Measurements from ENCODE around the gene CX3CL1. TPM values are rescaled to one million over a fixed set of nuclear protein-coding genes. Genes with fewer than 3 reads are reported as not detected.

The CX3CL1 gene
- total RNA-seq, 2 experiments from 2014 or later = not detected

GRCh38 chr16:57407521-57408353, 35.4 kb downstream of the CX3CL1 start:
- POLR2A ChIA-PET = no interaction called here
- H3K9me2 ChIP-seq (ENCODE audit: insufficient read depth, low read length) = no peaks in the 10 kb centered on the region
- no peak overlapping the region for H3K4me3 ChIP-seq (ENCODE audit: low read depth, low read length, poor library complexity, severe bottlenecking)
- H3K4me2 ChIP-seq (ENCODE audit: low read length) = no peak overlapping the region
- no peaks in the 10 kb centered on the region for H3K79me2 ChIP-seq (ENCODE audit: insufficient read depth, low read depth, low read length)
- H3K4me1 ChIP-seq (ENCODE audit: insufficient read depth, low read length, poor library complexity, severe bottlenecking) = peaks cover 5% of the 10 kb centered on the region
- CTCF ChIA-PET (ENCODE audit: unreplicated experiment) = no interaction called here
- H2AFZ ChIP-seq (ENCODE audit: low read length) = no peak overlapping the region
- intact Hi-C loops (cut with micrococcal nuclease; ENCODE audit: unreplicated experiment) = no loop called here
- no peaks in the 10 kb centered on the region for H3K36me3 ChIP-seq (ENCODE audit: insufficient read depth, low read length)
- DNase-seq (ENCODE audit: low spot score) = no peak
- no peaks in the 10 kb centered on the region for H3K9me3 ChIP-seq (ENCODE audit: low read length)
- no peaks in the 10 kb centered on the region for H4K20me1 ChIP-seq (ENCODE audit: insufficient read depth, low read length)
- TF ChIP-seq EZH2phosphoT487 (IDR thresholded peaks at IDR 0.05; ENCODE audit: borderline replicate concordance, low read depth, low read length) = no peak
- TF ChIP-seq, protein P1, sequence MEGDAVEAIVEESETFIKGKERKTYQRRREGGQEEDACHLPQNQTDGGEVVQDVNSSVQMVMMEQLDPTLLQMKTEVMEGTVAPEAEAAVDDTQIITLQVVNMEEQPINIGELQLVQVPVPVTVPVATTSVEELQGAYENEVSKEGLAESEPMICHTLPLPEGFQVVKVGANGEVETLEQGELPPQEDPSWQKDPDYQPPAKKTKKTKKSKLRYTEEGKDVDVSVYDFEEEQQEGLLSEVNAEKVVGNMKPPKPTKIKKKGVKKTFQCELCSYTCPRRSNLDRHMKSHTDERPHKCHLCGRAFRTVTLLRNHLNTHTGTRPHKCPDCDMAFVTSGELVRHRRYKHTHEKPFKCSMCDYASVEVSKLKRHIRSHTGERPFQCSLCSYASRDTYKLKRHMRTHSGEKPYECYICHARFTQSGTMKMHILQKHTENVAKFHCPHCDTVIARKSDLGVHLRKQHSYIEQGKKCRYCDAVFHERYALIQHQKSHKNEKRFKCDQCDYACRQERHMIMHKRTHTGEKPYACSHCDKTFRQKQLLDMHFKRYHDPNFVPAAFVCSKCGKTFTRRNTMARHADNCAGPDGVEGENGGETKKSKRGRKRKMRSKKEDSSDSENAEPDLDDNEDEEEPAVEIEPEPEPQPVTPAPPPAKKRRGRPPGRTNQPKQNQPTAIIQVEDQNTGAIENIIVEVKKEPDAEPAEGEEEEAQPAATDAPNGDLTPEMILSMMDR (conservative IDR thresholded peaks at IDR 0.05; ENCODE audit: low read length) = no peak
- BruUV-seq (replicated peaks) = no TSS peak
- no peak overlapping the region for H3K27ac ChIP-seq (ENCODE audit: low read depth, low read length, poor library complexity, severe bottlenecking)

- Histone ChIP-seq H3K4me3 (ENCODE audit: low read depth, low read length, poor library complexity, severe bottlenecking) (no peak overlapping the region), H3K4me1 (ENCODE audit: insufficient read depth, low read length, poor library complexity, severe bottlenecking) (peaks cover 18% of the 10 kb centered on the region), H3K27ac (ENCODE audit: low read depth, low read length, poor library complexity, severe bottlenecking) (no peak overlapping the region), H3K36me3 (ENCODE audit: insufficient read depth, low read length) (no peaks in the 10 kb centered on the region), H4K20me1 (ENCODE audit: insufficient read depth, low read length) (no peaks in the 10 kb centered on the region), H3K79me2 (ENCODE audit: insufficient read depth, low read depth, low read length) (no peaks in the 10 kb centered on the region), H2AFZ (ENCODE audit: low read length) (no peak overlapping the region), H3K9me2 (ENCODE audit: insufficient read depth, low read length) (no peaks in the 10 kb centered on the region), H3K9me3 (ENCODE audit: low read length) (no peaks in the 10 kb centered on the region), H3K4me2 (ENCODE audit: low read length) (no peak overlapping the region)
- CTCF ChIA-PET (ENCODE audit: unreplicated experiment) = no interaction called here
- no peak for TF ChIP-seq EZH2phosphoT487 (IDR thresholded peaks at IDR 0.05; ENCODE audit: borderline replicate concordance, low read depth, low read length)
- no TSS peak for BruUV-seq (replicated peaks)
- no peak for DNase-seq (ENCODE audit: low spot score)
- POLR2A ChIA-PET = interaction anchor here (0.6 kb wide), 2 partner anchors 56 to 103 kb away, joined by 5 read pairs; no protein-coding TSS in a partner anchor
- intact Hi-C loops (cut with micrococcal nuclease; ENCODE audit: unreplicated experiment) = no loop called here
Observed at GRCh38 chr16:57409065-57409464, 36.8 kb downstream of the CX3CL1 start.

- no TSS peak for BruUV-seq (replicated peaks)
- ChIA-PET CTCF (ENCODE audit: unreplicated experiment) (no interaction called here), POLR2A (interaction anchor here (0.6 kb wide), 1 partner anchor 35 kb away, joined by 3 read pairs; no protein-coding TSS in a partner anchor)
- H4K20me1 ChIP-seq (ENCODE audit: insufficient read depth, low read length) = no peaks in the 10 kb centered on the region
- H3K36me3 ChIP-seq (ENCODE audit: insufficient read depth, low read length) = no peaks in the 10 kb centered on the region
- H3K9me3 ChIP-seq (ENCODE audit: low read length) = no peaks in the 10 kb centered on the region
- no peak overlapping the region for H3K4me3 ChIP-seq (ENCODE audit: low read depth, low read length, poor library complexity, severe bottlenecking)
- H3K9me2 ChIP-seq (ENCODE audit: insufficient read depth, low read length) = no peaks in the 10 kb centered on the region
- H3K27ac ChIP-seq (ENCODE audit: low read depth, low read length, poor library complexity, severe bottlenecking) = no peak overlapping the region
- no peak for TF ChIP-seq EZH2phosphoT487 (IDR thresholded peaks at IDR 0.05; ENCODE audit: borderline replicate concordance, low read depth, low read length)
- TF ChIP-seq, protein P1 (conservative IDR thresholded peaks at IDR 0.05; ENCODE audit: low read length) = no peak
- peaks cover 19% of the 10 kb centered on the region for H3K4me1 ChIP-seq (ENCODE audit: insufficient read depth, low read length, poor library complexity, severe bottlenecking)
- DNase-seq (ENCODE audit: low spot score) = no peak
- no peak overlapping the region for H3K4me2 ChIP-seq (ENCODE audit: low read length)
- H3K79me2 ChIP-seq (ENCODE audit: insufficient read depth, low read depth, low read length) = no peaks in the 10 kb centered on the region
- intact Hi-C loops (cut with micrococcal nuclease; ENCODE audit: unreplicated experiment) = loop anchor here (10.0 kb wide), 2 partner anchors 225 to 235 kb away; partner anchors contain the start of genes PSME3IP1 and RSPRY1
- H2AFZ ChIP-seq (ENCODE audit: low read length) = no peak overlapping the region
Observed at GRCh38 chr16:57409870-57410587, 37.7 kb downstream of the CX3CL1 start.

Data from OCI-LY7 (cell line).